LoVo (cell line): Measurements from ENCODE around the gene ITPR3.

Experiments used
- DNase-seq: peaks from one replicate; pipeline ENCODE4 v3.0.0-alpha.2; 2016; ENCODE audit warnings: low spot score

Gene ITPR3

DNA sequence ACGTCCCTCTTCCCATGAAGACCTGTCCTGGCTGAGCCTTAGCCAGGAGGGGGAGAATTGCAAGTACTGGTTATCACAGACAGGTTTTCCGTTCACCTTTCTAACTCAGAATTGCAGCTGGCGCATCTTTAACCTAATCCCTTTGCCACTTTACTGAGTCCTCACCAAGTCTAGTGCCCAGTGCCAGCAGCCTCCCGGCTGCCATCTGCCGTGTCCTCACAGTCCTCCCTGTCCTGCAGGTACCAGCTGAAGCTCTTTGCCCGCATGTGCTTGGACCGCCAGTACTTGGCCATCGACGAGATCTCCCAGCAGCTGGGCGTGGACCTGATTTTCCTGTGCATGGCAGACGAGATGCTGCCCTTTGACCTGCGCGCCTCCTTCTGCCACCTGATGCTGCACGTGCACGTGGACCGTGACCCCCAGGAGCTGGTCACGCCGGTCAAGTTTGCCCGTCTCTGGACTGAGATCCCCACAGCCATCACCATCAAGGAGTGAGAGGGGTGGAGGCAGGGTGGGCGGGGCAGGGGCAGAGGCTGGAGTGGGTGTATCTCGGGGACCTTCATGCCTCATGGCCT is 49.1 kb downstream of the ITPR3 start:
- DNase-seq = no peak

- DNase-seq = no peak
These were observed 50.0 kb downstream of the ITPR3 start for GRCh38 chr6:33670971-33671743.

DNA sequence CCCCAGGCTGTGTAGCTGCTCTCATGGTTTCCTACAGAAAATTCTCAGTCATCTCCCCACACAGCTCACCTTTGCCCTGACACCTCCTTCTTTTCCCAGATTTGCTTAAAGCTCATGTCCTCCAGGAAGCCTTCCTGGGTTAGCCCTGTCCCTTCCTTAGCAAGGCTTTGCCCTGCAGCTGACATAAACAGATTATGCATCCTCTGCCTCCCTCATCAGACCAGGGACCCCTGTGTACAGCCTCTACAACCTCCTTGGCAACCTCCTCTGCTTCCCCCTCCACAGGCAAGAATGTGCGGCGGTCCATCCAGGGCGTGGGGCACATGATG is 50.6 kb downstream of the ITPR3 start:
- DNase-seq = no peak

DNA sequence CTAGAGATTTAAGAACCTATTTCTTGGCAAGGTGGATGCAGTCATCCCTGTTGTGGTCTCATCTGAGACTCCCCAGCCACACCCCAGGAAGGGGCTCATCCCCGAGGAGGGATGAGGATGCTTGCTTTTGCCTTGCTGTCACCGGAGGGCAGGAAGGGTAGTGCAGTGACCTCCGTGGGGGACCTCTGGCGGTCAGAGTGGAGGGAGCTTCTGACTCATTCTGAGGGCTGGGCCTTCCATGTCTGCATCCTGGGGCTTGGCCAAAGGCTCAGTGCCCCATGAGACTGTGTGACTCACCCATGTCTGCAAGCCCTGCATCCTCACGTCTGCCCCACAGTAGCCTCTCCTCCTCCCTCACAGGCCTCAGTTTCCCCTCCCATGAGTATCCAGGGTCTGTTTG is 51.7 kb downstream of the ITPR3 start:
- peak; percentile 47 for DNase-seq

- no peak for DNase-seq
These were observed 52.7 kb downstream of the ITPR3 start for GRCh38 chr6:33673851-33674250.

GRCh38 chr6:33675968-33676367 is 54.8 kb downstream of the ITPR3 start:
- no peak for DNase-seq

GRCh38 chr6:33676416-33677142 is 55.5 kb downstream of the ITPR3 start:
- no peak for DNase-seq

- DNase-seq = no peak
These were observed 56.1 kb downstream of the ITPR3 start for GRCh38 chr6:33677143-33677660.

- DNase-seq = no peak
These were observed 56.6 kb downstream of the ITPR3 start for GRCh38 chr6:33677689-33678088.

- DNase-seq = no peak
These were observed 57.3 kb downstream of the ITPR3 start for GRCh38 chr6:33678233-33678931.

DNA sequence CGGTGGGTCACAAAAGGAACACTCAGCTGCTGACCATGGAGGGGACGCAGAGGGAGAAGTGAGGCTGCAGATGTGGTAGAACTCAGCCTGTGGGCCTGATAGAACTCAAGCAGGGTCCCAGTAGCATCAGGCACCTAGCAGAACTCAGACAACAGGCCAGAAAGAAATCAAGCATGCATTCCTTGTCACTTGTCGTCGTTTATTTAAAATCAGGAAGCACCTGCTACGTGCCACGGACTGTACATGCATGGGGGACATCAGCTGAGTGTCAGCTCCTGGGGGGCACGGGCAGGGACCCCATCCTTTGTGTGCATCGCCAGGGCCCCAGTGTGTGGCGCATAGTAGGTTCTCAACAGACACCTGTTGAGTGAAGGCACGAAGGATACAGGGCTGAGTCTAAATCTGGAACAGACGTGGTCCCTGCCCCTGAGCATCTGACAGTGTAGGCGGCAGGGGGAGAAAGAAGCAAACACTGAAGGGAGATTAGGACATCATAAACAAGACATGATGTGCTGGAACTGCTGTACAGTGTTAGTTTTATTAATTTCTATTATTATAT is 57.9 kb downstream of the ITPR3 start:
- DNase-seq = no peak

GRCh38 chr6:33679761-33680160 is 58.6 kb downstream of the ITPR3 start:
- no peak for DNase-seq

- no peak for DNase-seq
These were observed 61.2 kb downstream of the ITPR3 start for GRCh38 chr6:33682341-33682740.

- no peak for DNase-seq
These were observed 62.0 kb downstream of the ITPR3 start for GRCh38 chr6:33683051-33683571.

GRCh38 chr6:33683576-33684427 is 62.7 kb downstream of the ITPR3 start:
- no peak for DNase-seq

GRCh38 chr6:33684428-33684896 is 63.3 kb downstream of the ITPR3 start:
- DNase-seq = no peak

DNA sequence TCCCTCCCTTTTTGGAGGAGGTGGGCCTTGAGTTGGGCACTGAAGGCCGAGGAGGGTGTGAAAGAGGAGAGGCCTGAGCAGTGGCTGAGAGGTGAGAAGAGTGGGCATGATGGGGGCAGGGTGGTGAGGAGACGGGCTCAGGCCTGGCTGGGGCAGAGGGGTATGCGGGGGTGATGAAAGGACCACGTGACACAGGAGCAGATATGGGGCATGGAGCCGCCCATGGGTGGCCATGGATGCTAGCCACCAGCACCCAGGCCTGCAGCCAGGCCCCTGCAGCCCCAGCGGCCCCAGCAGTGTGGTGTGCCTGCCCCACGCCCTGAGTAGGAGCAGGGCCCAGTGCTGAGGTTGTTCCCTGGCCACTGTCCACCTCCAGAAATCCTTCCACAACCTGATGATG is 63.9 kb downstream of the ITPR3 start:
- DNase-seq = no peak

DNA sequence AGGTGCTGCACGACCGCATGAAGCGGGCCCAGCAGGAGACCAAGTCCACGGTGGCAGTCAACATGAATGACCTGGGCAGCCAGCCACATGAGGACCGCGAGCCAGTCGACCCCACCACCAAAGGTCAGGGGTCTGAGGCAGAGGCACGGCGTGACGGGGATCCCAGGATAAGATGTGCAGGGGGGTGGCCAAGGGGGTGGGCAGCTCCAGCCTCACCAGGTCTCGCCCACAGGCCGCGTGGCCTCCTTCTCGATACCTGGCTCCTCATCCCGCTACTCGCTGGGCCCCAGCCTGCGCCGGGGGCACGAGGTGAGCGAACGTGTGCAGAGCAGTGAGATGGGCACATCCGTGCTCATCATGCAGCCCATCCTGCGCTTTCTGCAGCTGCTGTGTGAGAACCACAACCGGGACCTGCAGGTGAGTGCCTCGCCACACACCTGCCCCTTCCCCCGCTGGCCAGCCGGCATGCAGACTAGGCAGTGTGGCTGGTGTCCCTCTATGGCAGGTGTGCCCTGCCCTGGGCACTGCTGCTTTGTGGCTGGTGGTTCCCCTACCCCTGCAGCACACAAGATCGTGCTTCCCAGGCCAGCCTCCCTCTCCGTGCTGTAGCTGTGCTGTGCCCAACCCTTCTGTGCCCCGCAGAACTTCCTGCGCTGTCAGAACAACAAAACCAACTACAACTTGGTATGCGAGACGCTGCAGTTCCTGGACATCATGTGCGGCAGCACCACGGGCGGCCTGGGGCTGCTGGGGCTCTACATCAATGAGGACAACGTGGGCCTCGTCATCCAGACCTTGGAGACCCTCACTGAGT is 64.5 kb downstream of the ITPR3 start:
- no peak for DNase-seq

GRCh38 chr6:33686225-33686924 is 65.3 kb downstream of the ITPR3 start:
- no peak for DNase-seq
